Activated naive CD4-positive, alpha-beta T cell treated with anti-CD3 and anti-CD28 coated beads for 36 hours (primary cell): Measurements from ENCODE around the gene KCNQ1OT1. TPM values are rescaled to one million over a fixed set of nuclear protein-coding genes. Genes with fewer than 3 reads are reported as not detected.
A peak's percentile ranks its signal among the peaks of the same experiment; 100 is the strongest.

Source experiments
- CTCF ChIA-PET: fragments of 350-600 bp; sonication (Branson Sonifier 250); formaldehyde crosslinking; loops from one replicate; lab custom pipeline; 2021; ENCODE audit warnings: antibody characterized with exemption; lab: Charles Lee
- DNase-seq: peaks from one replicate; pipeline ENCODE4 v3.0.0-alpha.2; 2020
- H3K27ac Mint-ChIP-seq: one replicate; pipeline ENCODE4 v1.8.0; 2021; ENCODE audit warnings: mild to moderate bottlenecking, mixed read lengths
- H3K27me3 Mint-ChIP-seq: one replicate; pipeline ENCODE4 v1.8.0; 2021; ENCODE audit warnings: low read depth, mixed read lengths
- H3K36me3 Mint-ChIP-seq: one replicate; pipeline ENCODE4 v1.8.0; 2021; ENCODE audit warnings: low read depth, mixed read lengths
- H3K4me1 Mint-ChIP-seq: one replicate; pipeline ENCODE4 v1.8.0; 2021; ENCODE audit warnings: low read depth, mixed read lengths
- H3K4me3 Mint-ChIP-seq: one replicate; pipeline ENCODE4 v1.8.0; 2021; ENCODE audit warnings: mild to moderate bottlenecking, moderate library complexity, mixed read lengths
- H3K9me3 Mint-ChIP-seq: one replicate; pipeline ENCODE4 v1.8.0; 2021; ENCODE audit warnings: mixed read lengths
- intact Hi-C: fragments of 100-400 bp; cut with micrococcal nuclease; formaldehyde crosslinking; loops from one replicate; pipeline ENCODE4 v1.15.1; 2023
- total RNA-seq, 2 experiments: library from RNA; stranded (reverse); gene quantifications; one replicate each; pipeline ENCODE4 v1.2.3, GENCODE V29; 2021

Gene KCNQ1OT1
- total RNA-seq = under 1 TPM; 0.17 to 0.20 TPM

DNA sequence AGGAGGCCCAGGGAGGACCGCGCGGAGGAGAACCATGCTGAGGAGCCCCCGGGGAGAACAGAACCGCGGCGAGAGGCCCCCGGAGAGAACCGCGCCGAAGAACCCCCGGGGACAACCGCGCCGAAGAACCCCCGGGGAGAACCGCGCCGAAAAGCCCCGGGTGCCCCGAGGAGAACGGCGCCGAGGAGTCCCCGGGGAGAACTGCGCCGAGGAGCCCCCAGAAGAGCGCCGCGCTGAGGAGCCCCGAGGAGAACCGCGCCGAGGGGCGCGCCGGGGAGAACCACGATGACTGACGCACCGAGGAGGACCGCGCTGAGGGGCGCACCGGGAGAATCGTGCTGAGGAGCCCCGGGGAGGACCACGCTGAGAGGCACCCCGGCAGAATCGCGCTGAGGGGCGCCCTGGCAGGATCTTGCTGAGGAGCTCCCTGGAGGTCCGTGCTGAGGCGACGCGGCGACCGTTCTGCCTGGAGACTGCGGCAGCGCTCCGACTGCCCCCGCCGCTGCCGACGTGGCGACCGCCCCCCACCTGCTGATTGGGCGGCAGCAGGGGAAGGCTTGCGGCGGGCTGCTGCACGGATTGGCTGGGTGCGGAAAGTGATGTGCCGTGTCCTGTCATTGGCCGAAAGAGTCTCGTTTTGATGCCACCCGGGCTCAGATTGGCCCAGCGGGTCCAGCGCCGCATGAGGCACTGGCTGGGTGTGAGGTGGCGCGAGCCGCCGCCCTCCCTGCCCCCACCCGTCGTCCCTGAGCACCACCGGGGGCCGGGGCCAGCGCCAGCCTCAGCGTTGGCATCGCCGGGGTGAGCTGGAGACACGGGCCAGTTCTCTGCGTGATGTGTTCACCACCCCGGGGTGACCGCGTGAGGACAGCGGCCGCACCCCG lies at the start of gene KCNQ1OT1:
TSS of gene KCNQ1OT1 (minus strand) at position 464 of the 884 bp plus-strand sequence.
- H3K4me3 Mint-ChIP-seq = peak within 1 kb of the TSS; percentile 83
- CTCF ChIA-PET = interaction anchor here (0.7 to 1.2 kb wide), 2 partner anchors 165 to 177 kb away, joined by 3 read pairs; no protein-coding TSS in a partner anchor
- H3K27ac Mint-ChIP-seq = no peak within 1 kb of the TSS
- intact Hi-C loops = loop anchor here (2.0 to 10.0 kb wide), 2 partner anchors 189 to 255 kb away; partner anchors contain the start of genes KCNQ1 and TRPM5
- H3K9me3 Mint-ChIP-seq = no peaks in the 10 kb centered on the region
- peaks cover 8% of the 10 kb centered on the region for H3K4me1 Mint-ChIP-seq
- peak; percentile 90 for DNase-seq
- H3K36me3 Mint-ChIP-seq = no peaks in the 10 kb centered on the region
- H3K27me3 Mint-ChIP-seq = no peaks in the 10 kb centered on the region

DNA sequence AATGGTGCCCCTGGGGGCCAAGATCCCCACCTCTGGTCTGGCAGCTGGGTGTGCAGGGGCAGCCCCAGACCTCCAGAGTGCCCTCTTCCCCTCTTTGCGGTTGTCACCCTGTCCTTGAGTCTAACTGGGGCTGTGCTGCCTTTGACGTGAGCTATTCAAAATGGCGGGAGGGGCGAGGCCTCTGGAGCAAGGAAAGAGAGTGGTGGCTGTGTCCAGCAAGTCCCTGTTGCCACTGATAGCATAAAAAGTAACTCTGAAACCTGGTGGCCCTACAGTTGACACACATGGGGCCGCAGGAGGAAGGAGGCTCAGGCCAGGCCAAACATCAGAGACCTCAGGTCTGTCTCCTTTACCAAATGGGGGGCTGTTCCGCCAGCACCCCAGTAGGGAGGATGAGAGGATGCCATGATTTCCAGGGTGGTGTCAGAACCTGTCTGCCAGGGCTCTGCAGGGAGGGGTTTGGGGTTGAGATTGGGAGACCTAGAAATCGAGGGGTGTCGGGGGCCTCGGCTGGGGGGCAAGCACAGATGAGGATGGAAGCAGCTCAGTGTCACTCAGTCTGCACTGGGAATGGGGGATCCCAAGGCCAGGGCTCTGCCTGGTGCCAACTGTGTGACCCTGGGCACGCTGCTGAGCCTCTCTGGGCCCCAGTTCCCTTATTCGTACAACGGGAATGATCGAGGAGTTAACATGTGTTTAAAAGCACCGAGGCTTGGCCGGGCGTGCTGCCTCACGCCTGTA lies 49.2 kb upstream of the KCNQ1OT1 start:
- H3K4me1 Mint-ChIP-seq = no peaks in the 10 kb centered on the region
- intact Hi-C loops = no loop called here
- no peak overlapping the region for H3K4me3 Mint-ChIP-seq
- no peak for DNase-seq
- CTCF ChIA-PET = no interaction called here
- H3K9me3 Mint-ChIP-seq = no peaks in the 10 kb centered on the region
- no peak overlapping the region for H3K27ac Mint-ChIP-seq
- peaks cover 4% of the 10 kb centered on the region for H3K36me3 Mint-ChIP-seq
- no peaks in the 10 kb centered on the region for H3K27me3 Mint-ChIP-seq

DNA sequence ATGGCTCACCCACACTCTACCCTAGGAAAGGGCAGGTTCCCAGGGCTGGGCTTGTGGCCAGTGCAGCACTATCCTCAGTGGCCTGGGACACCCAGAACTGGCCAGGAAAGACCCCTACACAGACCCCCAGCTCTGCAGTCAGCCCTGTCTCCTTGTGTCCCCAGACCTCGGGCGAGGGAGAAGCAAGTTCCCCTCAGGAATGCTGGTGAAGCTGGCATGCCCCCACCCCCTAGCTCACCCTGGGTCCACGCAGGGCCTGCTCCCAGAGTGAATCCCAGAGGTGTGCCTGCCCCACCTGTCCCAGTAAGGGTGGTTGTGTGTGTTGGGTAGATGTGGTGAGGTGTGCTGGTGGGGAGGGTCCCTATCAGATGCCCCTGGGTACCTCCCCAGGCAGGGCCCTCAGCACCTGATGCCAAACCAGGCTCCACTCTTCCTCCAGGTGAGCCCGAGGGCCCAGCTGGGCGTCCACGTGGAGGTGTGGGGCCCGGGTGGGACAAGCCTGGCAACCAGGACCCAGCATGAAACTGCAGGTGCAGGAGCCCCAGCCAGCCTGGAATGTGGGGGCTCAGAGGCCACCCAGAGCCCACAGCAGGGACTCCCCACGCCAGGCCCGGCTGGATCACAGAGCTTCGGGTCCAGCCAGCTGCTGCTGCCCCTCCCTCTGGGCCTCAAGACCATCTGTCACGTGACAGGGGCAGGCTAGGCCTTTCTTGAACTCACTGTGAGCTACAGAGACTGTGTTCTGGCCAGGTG lies 48.4 kb upstream of the KCNQ1OT1 start:
- Mint-ChIP-seq H3K4me3 (no peak overlapping the region), H3K4me1 (no peaks in the 10 kb centered on the region), H3K27me3 (no peaks in the 10 kb centered on the region), H3K27ac (no peak overlapping the region), H3K9me3 (no peaks in the 10 kb centered on the region), H3K36me3 (peaks cover 4% of the 10 kb centered on the region)
- CTCF ChIA-PET = interaction anchor here (0.6 kb wide), 1 partner anchor 141 kb away, joined by 3 read pairs; no protein-coding TSS in a partner anchor
- intact Hi-C loops = no loop called here
- no peak for DNase-seq

DNA sequence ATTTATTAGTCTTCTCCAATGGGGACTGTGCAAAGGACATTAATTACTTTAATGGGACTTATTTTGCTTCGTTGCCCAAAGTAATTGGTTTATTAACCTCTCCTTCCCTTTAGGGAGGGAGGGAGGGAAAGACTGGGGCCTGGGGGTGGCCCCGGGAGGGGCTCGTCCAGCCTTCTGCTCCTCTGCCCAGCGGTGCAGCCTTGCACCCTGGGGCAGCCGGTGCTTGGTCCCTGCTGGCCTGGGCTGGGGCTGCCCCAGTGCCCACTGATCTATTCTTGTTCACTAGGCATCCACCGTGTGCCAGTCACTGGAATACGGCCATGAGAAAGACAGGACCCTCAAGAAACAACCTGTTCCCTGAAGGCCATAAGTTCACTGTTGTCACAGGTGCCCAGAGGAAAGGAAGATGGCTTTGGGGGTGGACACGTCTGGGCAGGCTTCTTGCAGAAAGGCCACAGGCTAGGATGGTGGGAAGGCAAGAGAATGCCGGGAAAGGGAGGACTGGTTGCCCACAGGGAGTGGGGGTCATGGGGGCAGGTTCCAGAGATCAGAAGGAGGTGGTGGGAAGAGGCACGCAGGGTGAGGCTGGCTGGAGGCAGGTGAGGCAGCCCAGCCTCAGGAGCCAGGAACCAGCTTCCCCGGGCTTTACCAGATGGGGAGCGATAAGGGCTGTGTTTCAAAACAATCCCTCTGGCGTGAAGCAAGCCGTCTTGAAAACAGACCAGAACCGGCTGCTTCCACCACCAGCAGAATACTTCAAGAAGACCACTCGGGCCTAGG lies 47.6 kb upstream of the KCNQ1OT1 start:
- CTCF ChIA-PET = interaction anchor here (0.6 kb wide), 1 partner anchor 142 kb away, joined by 3 read pairs; no protein-coding TSS in a partner anchor

DNA sequence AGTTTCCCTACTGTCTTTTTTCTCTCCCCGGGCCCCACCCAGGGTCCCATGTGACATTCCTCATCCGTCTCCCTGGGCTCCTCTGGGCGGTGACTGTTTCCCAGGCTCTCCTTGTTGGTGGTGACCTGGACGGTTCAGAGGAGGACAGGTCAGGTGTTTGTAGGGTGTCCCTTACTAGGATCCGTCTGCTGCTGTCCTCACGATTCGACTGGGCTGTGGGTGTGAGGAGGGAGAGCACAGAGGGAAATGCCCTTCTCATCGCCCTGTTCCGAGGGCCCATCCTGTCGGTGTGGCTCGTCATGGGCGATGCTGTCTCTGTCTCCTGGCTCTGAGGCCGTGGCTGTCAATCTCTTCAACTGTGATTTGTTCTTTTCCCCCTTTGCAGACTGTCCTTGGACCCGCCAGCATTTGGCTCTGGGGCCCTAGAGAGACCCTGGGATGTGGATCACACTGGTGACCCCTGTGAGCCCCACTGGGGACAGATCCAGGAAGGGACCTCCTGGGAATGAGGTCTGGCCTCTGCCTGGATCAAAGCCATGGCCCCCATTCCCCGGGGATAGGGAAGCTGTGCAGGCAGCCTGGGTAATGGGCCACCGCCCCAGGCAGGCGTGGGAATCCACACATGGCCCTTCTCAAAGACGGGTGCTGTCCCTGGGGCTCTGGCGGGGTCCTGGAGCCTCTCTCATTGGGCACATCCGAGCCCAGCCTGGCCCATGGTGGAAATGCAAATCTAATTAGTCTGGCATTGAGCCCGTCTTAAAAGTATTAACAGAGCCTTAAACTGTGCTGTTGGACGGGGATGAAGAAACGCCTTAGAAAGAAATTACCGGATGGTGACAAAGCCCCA lies 46.8 kb upstream of the KCNQ1OT1 start:
- Mint-ChIP-seq H3K4me3 (no peak overlapping the region), H3K27me3 (no peaks in the 10 kb centered on the region)
- DNase-seq = no peak

More for the DNA sequence above, 47.6 kb upstream of the KCNQ1OT1 start:
- peaks cover 4% of the 10 kb centered on the region for H3K36me3 Mint-ChIP-seq
- no peak overlapping the region for H3K4me3 Mint-ChIP-seq
- no peak for DNase-seq
- no peaks in the 10 kb centered on the region for H3K4me1 Mint-ChIP-seq
- intact Hi-C loops = no loop called here
- H3K9me3 Mint-ChIP-seq = no peaks in the 10 kb centered on the region
- no peak overlapping the region for H3K27ac Mint-ChIP-seq
- no peaks in the 10 kb centered on the region for H3K27me3 Mint-ChIP-seq

DNA sequence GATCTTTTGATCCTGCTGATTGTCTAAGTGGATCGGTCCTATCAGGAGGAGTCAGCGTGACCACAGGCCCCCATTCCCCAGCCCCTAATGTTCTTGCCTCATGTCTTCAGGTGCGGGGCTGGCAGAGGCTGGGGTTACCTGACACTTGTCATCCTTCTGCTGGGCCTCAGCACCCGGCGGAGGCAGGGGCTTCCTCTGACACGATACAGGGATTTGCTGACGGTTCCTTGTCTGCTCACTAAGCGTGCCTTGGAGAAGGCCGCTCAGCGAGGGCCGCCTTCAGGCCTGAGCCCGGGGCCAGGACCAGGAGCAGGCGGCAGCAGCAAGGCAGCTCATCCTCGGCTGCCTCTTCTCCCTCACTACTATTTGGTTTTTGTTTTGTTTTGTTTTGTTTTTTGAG lies 45.7 kb upstream of the KCNQ1OT1 start:
- intact Hi-C loops = no loop called here
- H3K27ac Mint-ChIP-seq = no peak overlapping the region
- no peak for DNase-seq
- H3K27me3 Mint-ChIP-seq = no peaks in the 10 kb centered on the region
- H3K36me3 Mint-ChIP-seq = no peaks in the 10 kb centered on the region
- CTCF ChIA-PET = no interaction called here
- no peaks in the 10 kb centered on the region for H3K4me1 Mint-ChIP-seq
- H3K4me3 Mint-ChIP-seq = no peak overlapping the region
- H3K9me3 Mint-ChIP-seq = no peaks in the 10 kb centered on the region

More for the DNA sequence above, 46.8 kb upstream of the KCNQ1OT1 start:
- no peaks in the 10 kb centered on the region for H3K36me3 Mint-ChIP-seq
- H3K4me1 Mint-ChIP-seq = no peaks in the 10 kb centered on the region
- intact Hi-C loops = no loop called here
- H3K27ac Mint-ChIP-seq = no peak overlapping the region
- CTCF ChIA-PET = no interaction called here
- no peaks in the 10 kb centered on the region for H3K9me3 Mint-ChIP-seq

DNA sequence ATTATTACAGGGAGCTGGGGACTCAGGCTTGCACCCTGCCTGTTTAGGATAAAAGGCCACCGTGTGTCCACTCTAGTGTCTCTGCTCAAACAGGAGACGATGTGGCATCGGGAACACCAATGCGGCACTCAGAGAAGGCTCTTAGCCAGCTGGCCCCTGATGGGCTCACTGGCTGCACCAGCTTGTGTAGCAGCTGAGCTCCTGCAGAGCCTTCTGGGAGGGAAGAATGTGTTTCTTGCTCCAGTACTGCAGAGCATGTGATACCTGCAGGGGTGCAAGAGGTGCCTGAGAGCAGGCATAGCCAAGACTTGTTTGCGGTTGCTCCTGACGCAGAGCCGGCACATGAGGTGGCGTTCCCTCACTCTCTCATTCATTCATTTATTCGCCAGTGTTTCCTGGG lies 44.4 kb upstream of the KCNQ1OT1 start:
- Mint-ChIP-seq H3K36me3 (no peaks in the 10 kb centered on the region), H3K4me1 (no peaks in the 10 kb centered on the region), H3K4me3 (no peak overlapping the region), H3K9me3 (no peaks in the 10 kb centered on the region), H3K27ac (no peak overlapping the region), H3K27me3 (no peaks in the 10 kb centered on the region)
- no peak for DNase-seq
- CTCF ChIA-PET = no interaction called here
- intact Hi-C loops = no loop called here

DNA sequence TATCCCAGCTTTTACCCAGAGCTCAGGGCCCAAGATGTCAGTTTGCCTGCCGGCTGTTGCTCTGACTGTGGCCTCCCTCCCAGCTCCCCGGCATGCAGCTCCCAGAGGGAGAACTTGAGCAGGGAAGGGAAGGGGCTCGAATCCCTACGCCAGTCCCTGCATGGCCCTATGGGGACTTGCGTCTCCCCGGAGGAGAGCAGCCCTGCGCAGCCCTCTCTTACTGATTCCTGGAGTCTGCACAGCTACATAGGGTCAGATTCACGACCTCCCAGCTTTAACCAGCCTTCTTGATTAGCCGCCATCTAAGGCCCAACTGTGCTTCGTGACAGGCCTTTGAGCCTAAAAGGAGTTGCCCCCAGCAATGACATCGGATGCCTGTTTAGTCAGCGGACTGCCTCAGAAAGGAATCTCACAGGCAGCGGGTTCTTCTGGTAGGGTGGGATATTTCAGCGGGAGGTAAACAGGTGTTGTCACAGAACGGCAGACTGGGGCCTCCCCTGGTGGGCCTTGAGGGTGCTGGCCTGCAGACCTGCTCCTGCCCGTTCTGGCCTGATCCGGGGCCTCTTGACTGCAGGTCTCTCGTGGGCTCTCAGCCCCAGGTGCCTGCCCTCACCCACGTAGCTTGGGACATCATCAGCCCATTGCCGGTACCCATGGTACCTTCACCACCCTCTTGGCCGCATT lies 43.8 kb upstream of the KCNQ1OT1 start:
- no peaks in the 10 kb centered on the region for H3K36me3 Mint-ChIP-seq
- CTCF ChIA-PET = no interaction called here
- no peak overlapping the region for H3K4me3 Mint-ChIP-seq
- no peak overlapping the region for H3K27ac Mint-ChIP-seq
- intact Hi-C loops = no loop called here
- no peaks in the 10 kb centered on the region for H3K27me3 Mint-ChIP-seq
- DNase-seq = no peak
- no peaks in the 10 kb centered on the region for H3K4me1 Mint-ChIP-seq
- H3K9me3 Mint-ChIP-seq = no peaks in the 10 kb centered on the region

DNA sequence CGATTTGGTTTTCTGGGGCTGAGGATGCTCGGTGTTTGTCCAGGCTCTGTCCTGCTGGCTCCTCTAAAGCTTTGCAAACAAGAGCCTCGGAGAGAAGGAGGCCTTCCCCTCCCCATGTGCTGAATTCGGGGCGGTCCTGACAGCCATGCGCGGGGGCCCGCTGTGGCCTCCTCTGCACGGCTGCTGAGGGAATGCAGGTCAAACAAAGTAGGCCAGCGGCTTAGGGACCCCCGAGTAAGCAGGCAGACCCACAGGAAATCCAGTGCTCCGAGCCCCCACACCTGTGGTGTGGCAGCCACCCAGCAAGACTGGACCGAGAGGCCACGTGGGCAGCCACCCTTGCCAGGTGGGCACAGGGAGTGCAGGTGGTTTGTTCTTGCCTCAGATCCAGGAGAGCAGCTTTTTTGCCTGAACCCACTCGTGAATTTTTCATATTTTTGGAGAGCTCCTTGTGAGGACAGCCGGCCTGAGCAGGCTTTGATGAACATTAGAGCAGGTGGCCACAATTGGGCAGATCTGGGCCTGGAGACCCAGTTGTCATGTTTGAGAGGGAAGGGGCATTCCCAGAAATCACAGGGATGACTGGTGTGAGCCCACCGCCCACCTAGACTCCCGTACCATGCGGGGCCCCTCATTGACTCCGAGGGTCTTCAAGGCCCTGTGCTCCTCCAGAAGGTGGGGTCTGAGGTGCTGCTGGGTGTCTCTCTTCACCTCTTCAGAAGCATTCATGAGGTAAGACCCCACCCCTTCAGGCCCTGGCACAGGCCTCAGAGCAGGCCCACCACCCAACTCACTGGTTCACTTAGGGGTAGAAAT lies 43.0 kb upstream of the KCNQ1OT1 start:
- H3K4me1 Mint-ChIP-seq = no peaks in the 10 kb centered on the region
- intact Hi-C loops = no loop called here
- H3K27ac Mint-ChIP-seq = no peak overlapping the region
- no peak for DNase-seq
- CTCF ChIA-PET = no interaction called here
- H3K9me3 Mint-ChIP-seq = no peaks in the 10 kb centered on the region
- H3K36me3 Mint-ChIP-seq = no peaks in the 10 kb centered on the region
- H3K27me3 Mint-ChIP-seq = no peaks in the 10 kb centered on the region
- H3K4me3 Mint-ChIP-seq = no peak overlapping the region

DNA sequence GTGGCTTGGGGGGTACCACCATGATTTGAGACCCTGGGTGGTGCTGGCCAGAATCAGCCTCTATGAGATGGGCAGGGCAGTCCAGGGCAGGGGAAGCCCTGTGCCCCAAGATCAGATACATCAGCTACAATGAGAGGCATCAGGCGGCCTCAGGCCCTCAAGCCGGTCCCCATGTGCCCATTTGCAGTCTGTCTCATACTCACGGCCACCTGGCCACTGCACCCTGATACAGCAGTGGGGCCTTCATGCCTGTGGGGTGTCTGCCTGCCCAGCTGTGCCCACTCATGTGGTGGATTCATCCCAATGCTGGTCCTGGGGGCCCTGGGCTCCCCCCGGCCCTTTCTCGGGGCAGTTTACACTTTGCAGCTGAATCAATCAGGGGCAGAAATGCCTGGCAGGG lies 42.4 kb upstream of the KCNQ1OT1 start:
- Mint-ChIP-seq H3K4me3 (no peak overlapping the region), H3K36me3 (no peaks in the 10 kb centered on the region), H3K27me3 (no peaks in the 10 kb centered on the region), H3K27ac (no peak overlapping the region), H3K9me3 (no peaks in the 10 kb centered on the region), H3K4me1 (no peaks in the 10 kb centered on the region)
- CTCF ChIA-PET = no interaction called here
- DNase-seq = no peak
- intact Hi-C loops = no loop called here
